Suprapubic skin (tissue), 3 donors: ENCODE results near the gene GGN.

Source experiments
- CTCF ChIP-seq, 2 donors: fragments of 200-600 bp in 1 of 2; fragments of 450-650 bp in 1 of 2; sonication (generic) in 1 of 2; IDR thresholded peaks; one replicate each; pipeline ENCODE4 v1.5.1; 2016 to 2019; ENCODE audit warnings: antibody characterized with exemption in 2 of 2, mild to moderate bottlenecking in 1 of 2, moderate library complexity in 1 of 2
- POLR2A ChIP-seq, 2 donors: fragments of 450-650 bp; IDR thresholded peaks; one replicate each; pipeline ENCODE4 v1.6.1; 2017; ENCODE audit warnings: antibody characterized with exemption in 2 of 2, mild to moderate bottlenecking in 2 of 2, moderate library complexity in 2 of 2

- TF ChIP-seq CTCF (IDR thresholded peaks at IDR 0.05) (no peak), POLR2A (IDR thresholded peaks at IDR 0.05) (no peak)
These were observed 17.0 kb upstream of the GGN start for GRCh38 chr19:38404858-38405257.
